Psoas muscle (tissue), 8 donors: ENCODE measurements around the gene RTN4RL1. TPM values are rescaled to one million over a fixed set of nuclear protein-coding genes. Genes with fewer than 3 reads are reported as not detected.

ENCODE experiments used
- ATAC-seq, 4 donors: fragments of 200-7000 bp; cut with Tn5 transposase; one replicate each; pipeline ENCODE4 v1.9.1; 2020; ENCODE audit warnings: moderate library complexity in 3 of 4, mild to moderate bottlenecking in 2 of 4
- DNase-seq, 2 donors: peaks; one replicate each; pipeline ENCODE4 v3.0.0-alpha.2; 2020
- H3K27ac ChIP-seq: fragments of 200-600 bp; one replicate; pipeline ENCODE4 v1.8.0; 2022
- H3K27me3 ChIP-seq, 3 donors: fragments of 200-600 bp in 1 of 3; one replicate each; pipeline versions ENCODE4 v1.6.1 to v1.8.0; 2013 to 2022; ENCODE audit warnings: low read length in 2 of 3, mild to moderate bottlenecking in 2 of 3, moderate library complexity in 1 of 3; ENCODE audit not compliant: insufficient read depth in 3 of 3
- H3K36me3 ChIP-seq, 2 donors: fragments of 200-600 bp in 1 of 2; one replicate each; pipeline versions ENCODE4 v1.6.1 to v1.8.0; 2013 to 2022; ENCODE audit warnings: low read depth in 1 of 2, mild to moderate bottlenecking in 1 of 2, moderate library complexity in 1 of 2; ENCODE audit not compliant: insufficient read depth in 1 of 2
- H3K4me1 ChIP-seq: fragments of 200-600 bp; one replicate; pipeline ENCODE4 v1.8.0; 2022
- H3K4me3 ChIP-seq: fragments of 200-600 bp; one replicate; pipeline ENCODE4 v1.8.0; 2022; ENCODE audit warnings: mild to moderate bottlenecking
- H3K9me3 ChIP-seq: fragments of 200-600 bp; one replicate; pipeline ENCODE4 v1.8.0; 2022
- WGBS, 3 donors: extraction: QIAGEN DNeasy Blood & Tissue Kit; methylation state at CpG; one replicate each; pipeline versions ENCODE4 v1.1.6 to v1.1.7; 2013; 5-methylcytosine and 5-hydroxymethylcytosine counted together
- intact Hi-C, 2 donors: fragments of 100-400 bp; cut with DNase I; formaldehyde crosslinking; loops; one replicate each; pipeline versions ENCODE4 v1.11.0 to v1.14.2; 2022
- polyA plus RNA-seq, 3 donors: library from polyadenylated mRNA; stranded (reverse); fragments of 200-250 nt; gene quantifications; one replicate each; pipeline ENCODE4 v1.2.3, GENCODE V29; 2013
- total RNA-seq, 4 donors: library from RNA; stranded (reverse); fragmentation: NEBNext Ultra II Directional in 2 of 4; extraction: Animal tissue kit (Norgen Biotek cat#: 25700) in 2 of 4; gene quantifications; one replicate each; pipeline versions ENCODE4 v1.2.1 to v1.2.4, GENCODE V29; 2021 to 2023
- TF ChIP-seq, protein P1 (sequence below): fragments of 200-600 bp; IDR thresholded peaks from one replicate; pipeline ENCODE4 v1.8.0; 2022; ENCODE audit warnings: antibody characterized with exemption
- donor health status: healthy with polysubstance abuse.
- donor health status: DM: no; HTN: no; CAD: no; lungs with moderate emphysema.
- donor health status: Bipolar disorder and iron deficiency.
- donor health status: healthy.
- donor health status: DM: yes; HTN: yes; CAD: no.
- donor health status: DM: no; HTN: no; CAD: no.
- donor health status: DM: no; HTN: no; CAD: no.
- donor health status: DM: yes; HTN: yes; CAD: no.

RTN4RL1 gene
- total and polyA plus RNA-seq, 7 donors: 0.44 to 1.8 (median 0.75) TPM

DNA sequence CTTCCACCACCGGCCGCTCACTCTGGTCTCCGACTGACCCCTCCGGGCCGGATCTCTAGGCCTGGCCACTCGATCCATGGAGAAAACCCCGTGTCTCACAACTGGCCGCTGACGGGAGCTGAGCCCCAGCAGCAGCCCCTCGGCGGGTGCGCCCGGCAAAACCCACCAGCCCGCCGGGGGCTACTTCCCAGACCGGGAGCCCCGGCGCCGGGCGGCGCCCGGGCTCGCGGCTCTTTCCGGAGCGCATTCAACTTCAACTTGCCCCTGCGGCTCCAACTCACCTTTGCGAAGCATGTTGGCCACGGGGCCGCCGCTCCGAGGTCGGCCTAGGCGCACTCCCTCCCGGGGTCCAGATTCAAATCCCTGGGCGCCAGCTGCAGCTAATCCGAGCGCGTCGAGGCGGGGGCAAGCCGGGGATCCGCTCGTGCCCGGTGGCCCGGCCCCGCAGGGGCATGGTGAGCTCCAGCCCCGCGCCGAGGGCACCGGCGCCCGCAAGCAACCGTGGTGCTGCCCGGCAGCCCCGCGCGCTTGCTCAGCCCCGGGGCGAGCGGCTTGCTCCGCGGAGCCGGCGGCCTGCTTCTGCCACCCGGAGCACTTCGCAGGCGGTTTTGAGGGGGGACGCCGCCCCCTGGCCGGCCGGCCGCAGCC lies 438 bp downstream of the RTN4RL1 start:
- Histone ChIP-seq H3K4me1 (peaks cover 16% of the 10 kb centered on the region), H3K27me3 (no peaks in the 10 kb centered on the region), H3K27ac (peak overlapping the region; percentile 28), H3K36me3 (no peaks in the 10 kb centered on the region), H3K4me3 (peak overlapping the region; percentile 80), H3K9me3 (no peaks in the 10 kb centered on the region)
- 0 to 1% (median 1%) methylated on average over 48 to 73 of the region's 73 CpGs for WGBS, 3 donors
- peak in 1 of 2 donors; percentile 50 for DNase-seq
- TF ChIP-seq, protein P1, sequence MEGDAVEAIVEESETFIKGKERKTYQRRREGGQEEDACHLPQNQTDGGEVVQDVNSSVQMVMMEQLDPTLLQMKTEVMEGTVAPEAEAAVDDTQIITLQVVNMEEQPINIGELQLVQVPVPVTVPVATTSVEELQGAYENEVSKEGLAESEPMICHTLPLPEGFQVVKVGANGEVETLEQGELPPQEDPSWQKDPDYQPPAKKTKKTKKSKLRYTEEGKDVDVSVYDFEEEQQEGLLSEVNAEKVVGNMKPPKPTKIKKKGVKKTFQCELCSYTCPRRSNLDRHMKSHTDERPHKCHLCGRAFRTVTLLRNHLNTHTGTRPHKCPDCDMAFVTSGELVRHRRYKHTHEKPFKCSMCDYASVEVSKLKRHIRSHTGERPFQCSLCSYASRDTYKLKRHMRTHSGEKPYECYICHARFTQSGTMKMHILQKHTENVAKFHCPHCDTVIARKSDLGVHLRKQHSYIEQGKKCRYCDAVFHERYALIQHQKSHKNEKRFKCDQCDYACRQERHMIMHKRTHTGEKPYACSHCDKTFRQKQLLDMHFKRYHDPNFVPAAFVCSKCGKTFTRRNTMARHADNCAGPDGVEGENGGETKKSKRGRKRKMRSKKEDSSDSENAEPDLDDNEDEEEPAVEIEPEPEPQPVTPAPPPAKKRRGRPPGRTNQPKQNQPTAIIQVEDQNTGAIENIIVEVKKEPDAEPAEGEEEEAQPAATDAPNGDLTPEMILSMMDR: no peak
- intact Hi-C loops: loop anchor here (10.0 kb wide), 2 partner anchors 60 to 360 kb away; no protein-coding TSS in a partner anchor
- peak in 3 of 4 donors; percentile 4 to 19 (median 6) for ATAC-seq

DNA sequence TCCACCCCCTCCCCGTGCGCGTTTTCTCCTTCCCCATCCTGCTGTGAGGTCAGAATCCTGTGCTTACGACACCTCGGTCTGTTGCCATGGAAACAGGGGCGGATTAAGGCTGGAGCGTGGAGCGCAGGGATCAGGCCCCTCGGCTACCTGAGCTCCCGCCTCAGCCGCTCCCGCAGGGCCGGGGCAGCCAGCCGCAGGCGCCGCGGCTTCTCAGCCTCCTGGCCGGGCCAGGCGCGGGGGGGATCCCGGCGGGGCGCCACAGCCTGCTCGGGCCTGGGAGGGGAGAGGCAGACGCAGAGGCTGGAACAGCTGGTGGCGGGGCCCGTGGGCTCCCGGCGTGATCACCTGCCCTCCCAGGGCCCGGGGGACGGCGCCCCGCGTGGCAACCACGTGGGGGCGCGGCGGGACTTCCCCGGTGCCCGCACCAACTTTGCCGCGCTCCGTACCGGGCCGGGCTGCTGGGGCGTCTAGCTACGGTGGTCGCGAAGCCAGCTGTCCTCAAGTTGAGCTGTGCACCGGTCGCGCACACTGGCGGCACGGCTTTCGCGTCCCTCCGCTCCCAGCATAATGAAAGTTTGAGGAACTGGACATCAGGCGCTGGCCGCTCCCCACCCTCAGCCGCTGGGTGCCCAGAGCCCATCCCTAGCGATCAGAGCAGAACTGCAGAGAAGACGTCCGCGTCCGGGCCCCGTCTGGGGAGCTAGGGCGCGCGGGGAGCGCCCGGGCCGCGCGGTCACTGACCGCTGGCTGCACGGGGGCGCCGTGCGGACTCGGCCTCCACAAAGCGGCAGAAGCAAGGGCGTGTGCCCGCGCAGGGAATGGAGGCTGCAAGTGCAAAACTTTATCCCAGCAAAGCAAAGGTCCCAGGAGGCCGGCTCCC lies 1.2 kb downstream of the RTN4RL1 start:
- ATAC-seq (peak; percentile 36 to 67 (median 54)), DNase-seq (peak; percentile 55 to 69)
- H3K4me1 ChIP-seq: peaks cover 13% of the 10 kb centered on the region
- peak overlapping the region; percentile 80 for H3K4me3 ChIP-seq
- TF ChIP-seq, protein P1: no peak
- whole genome bisulfite sequencing, 3 donors: 2 to 3% (median 3%) methylated on average over 64 to 85 of the region's 85 CpGs
- no peaks in the 10 kb centered on the region for H3K27me3 ChIP-seq
- H3K9me3 ChIP-seq: no peaks in the 10 kb centered on the region
- peak overlapping the region; percentile 28 for H3K27ac ChIP-seq
- intact Hi-C loops: loop anchor here (2.0 to 10.0 kb wide), 3 partner anchors 21 to 359 kb away; no protein-coding TSS in a partner anchor
- H3K36me3 ChIP-seq: no peaks in the 10 kb centered on the region

DNA sequence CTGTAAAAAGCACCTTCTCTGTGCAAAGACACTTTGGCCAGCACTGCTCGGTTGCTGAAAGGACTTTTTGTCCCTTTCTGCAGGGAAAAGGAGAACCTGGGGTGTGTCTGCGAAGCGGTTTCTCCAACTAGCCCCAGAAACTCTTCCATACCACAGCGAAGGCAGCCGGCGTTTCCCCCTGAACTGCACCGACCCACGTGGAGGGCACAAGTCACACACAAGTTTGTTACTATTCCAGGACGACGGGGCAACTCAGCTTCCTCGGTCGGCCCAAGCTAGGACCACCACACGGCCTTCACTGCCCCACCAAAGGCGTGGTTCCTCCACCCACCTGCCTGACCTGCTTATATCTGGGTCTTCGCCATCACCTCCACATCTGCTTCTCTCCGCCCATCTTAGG lies 1.9 kb downstream of the RTN4RL1 start:
- Histone ChIP-seq H3K9me3 (no peaks in the 10 kb centered on the region), H3K27ac (no peak overlapping the region), H3K4me1 (peaks cover 13% of the 10 kb centered on the region), H3K4me3 (peak overlapping the region; percentile 80), H3K27me3 (no peaks in the 10 kb centered on the region), H3K36me3 (no peaks in the 10 kb centered on the region)
- ATAC-seq (no peak), DNase-seq (peak in 1 of 2 donors; percentile 42)
- intact Hi-C loops: loop anchor here (2.0 to 10.0 kb wide), 3 partner anchors 20 to 358 kb away; no protein-coding TSS in a partner anchor
- TF ChIP-seq, protein P1: no peak
- WGBS, 3 donors: 57 to 71% (median 60%) methylated on average over 16 of the region's 16 CpGs

DNA sequence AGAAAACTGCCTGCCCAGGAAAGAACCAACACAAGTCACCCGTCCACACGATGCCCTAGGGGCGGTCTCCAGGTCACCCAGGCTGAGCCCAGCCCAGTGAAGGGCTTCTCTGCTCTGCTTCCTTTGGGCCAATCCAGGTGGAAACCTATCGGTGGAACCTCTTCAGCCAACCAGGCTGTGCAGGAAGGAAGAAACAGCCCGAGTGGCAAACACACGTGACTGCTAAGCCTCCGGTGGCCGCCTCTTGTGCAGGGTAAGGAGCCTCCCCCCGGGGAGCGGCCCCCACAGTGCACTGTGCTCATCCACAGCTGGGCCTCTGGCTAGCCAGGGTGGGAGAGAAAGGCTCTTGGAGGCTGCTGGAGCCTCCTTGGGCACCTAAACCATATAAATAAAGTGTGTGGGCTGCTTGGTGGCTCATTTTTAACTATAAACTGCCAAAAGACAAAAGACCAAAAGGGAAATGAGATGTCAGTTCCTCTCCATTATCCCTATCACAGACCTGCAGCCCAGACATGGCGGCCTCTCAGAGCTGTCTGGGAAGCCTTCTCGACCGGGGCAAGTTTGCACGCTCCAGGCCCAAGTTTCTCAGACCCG lies 2.4 kb downstream of the RTN4RL1 start:
- intact Hi-C loops: loop anchor here (2.0 to 10.0 kb wide), 3 partner anchors 20 to 358 kb away; no protein-coding TSS in a partner anchor
- WGBS, 3 donors: 82 to 89% (median 83%) methylated on average over 14 to 15 of the region's 15 CpGs
- DNase-seq (peak in 1 of 2 donors; percentile 49), ATAC-seq (no peak)
- peaks cover 13% of the 10 kb centered on the region for H3K4me1 ChIP-seq
- TF ChIP-seq, protein P1: no peak
- H3K27ac ChIP-seq: no peak overlapping the region
- no peaks in the 10 kb centered on the region for H3K36me3 ChIP-seq
- H3K27me3 ChIP-seq: no peaks in the 10 kb centered on the region
- H3K4me3 ChIP-seq: no peak overlapping the region
- no peaks in the 10 kb centered on the region for H3K9me3 ChIP-seq
